22Rv1 (cell line): ENCODE results near the gene BMAL1.

ENCODE experiments used
- CTCF ChIP-seq: fragments of 450-650 bp; IDR thresholded peaks from 2 replicates; pipeline ENCODE4 v1.5.1; 2017; ENCODE audit warnings: mild to moderate bottlenecking
- ZFX ChIP-seq: fragments of 450-650 bp; IDR thresholded peaks from 2 replicates; pipeline ENCODE4 v1.6.1; 2017; ENCODE audit warnings: antibody characterized with exemption, borderline replicate concordance

- no peak for TF ChIP-seq CTCF
- no peak for TF ChIP-seq ZFX
Observed at GRCh38 chr11:13294771-13295579, 17.4 kb downstream of the BMAL1 start.
